DMS153 treated with DMSO at 0.1 percent for 48 hours (cell line): ENCODE data around the gene AHSA1.

ENCODE experiments used
- DNase-seq: peaks from one replicate; lab custom pipeline; 2025; ENCODE audit not compliant: unreplicated experiment; lab: John Stamatoyannopoulos, UW

The AHSA1 gene

GRCh38 chr14:77470224-77470870, 12.5 kb downstream of the AHSA1 start:
- no peak for DNase-seq

- DNase-seq = no peak
Measured at GRCh38 chr14:77473921-77474320, 16.0 kb downstream of the AHSA1 start.

- DNase-seq = no peak
Measured at GRCh38 chr14:77474479-77475177, 16.7 kb downstream of the AHSA1 start.

- no peak for DNase-seq
Measured at GRCh38 chr14:77475432-77476115, 17.7 kb downstream of the AHSA1 start.

GRCh38 chr14:77478029-77478428, 20.1 kb downstream of the AHSA1 start:
- no peak for DNase-seq

DNA sequence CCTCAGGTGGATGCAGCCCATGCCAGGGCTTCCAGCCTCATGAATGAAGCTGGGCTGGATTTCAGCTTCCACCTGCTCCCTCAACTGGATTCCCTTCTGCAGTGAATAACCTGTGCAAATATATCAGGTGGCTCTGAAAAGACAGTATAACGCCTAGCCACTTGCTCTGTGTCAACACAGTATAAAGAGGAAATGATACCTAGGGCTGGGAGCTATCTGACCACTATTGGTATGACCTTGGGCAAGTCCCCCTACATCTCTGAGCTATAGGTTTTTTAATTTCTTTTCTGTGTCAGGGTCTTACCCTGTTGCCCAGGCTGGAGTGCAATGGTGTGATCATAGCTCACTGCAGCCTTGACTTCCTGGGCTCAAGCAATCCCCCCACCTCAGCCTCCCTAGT, 20.9 kb downstream of the AHSA1 start:
- no peak for DNase-seq

- no peak for DNase-seq
Measured at GRCh38 chr14:77482422-77482821, 24.5 kb downstream of the AHSA1 start.

- no peak for DNase-seq
Measured at GRCh38 chr14:77485256-77485655, 27.4 kb downstream of the AHSA1 start.

DNA sequence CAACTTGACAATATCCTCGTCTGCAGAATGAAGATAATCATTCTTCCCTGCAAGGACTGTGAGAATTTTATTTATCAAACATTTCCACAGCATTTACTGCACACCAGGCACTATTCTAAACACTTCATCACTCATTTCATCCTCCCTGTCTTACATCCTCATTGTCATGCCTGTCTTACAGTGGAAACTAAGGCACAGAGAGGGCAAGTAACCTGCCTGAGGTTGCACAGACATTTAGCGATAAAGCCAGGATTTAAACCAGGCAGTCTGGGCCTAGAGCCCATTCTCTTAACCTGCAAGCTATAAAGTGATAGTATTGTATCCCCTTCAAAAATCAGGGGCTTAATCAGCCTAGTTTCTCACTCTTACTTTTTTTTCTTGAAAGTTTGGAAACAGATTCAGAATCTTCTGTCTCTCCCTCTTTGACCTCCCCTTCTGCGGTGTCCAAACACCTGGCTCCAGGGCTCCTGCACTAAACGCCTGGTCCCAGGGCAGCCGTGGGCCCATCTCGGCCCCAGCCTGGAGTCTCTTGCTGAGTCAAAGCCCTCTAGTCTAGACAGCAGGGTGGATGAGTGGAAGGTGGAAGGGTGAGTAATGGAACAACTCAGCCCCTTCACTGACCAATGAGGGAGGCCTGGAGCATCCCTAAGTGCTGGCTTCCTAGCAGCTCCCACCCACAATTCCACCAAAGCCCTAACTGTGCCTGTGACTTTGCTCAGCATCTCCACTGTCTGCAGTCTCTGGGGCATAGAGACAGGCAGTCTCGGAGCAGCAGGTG, 28.2 kb downstream of the AHSA1 start:
- DNase-seq = no peak

- DNase-seq = no peak
Measured at GRCh38 chr14:77488558-77488957, 30.7 kb downstream of the AHSA1 start.

DNA sequence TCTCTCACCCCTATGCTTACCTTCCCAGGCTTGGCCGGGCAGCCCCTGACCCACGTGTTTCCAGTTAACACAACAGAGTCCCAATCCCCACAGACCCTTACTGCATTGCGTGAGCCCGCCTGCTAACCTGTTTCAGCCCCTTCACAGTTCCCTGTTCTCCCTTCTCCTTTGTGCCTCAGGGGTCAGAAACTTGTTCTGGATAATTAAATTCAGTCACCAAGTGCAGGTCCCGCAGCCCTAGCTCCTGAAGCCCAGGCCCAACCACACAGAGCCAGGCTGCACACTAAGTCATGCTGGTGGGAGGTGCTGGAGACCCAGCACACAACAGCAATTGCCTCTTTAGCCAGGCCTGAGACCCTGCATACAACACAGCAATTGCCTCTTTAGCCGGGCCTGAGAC, 31.1 kb downstream of the AHSA1 start:
- no peak for DNase-seq

DNA sequence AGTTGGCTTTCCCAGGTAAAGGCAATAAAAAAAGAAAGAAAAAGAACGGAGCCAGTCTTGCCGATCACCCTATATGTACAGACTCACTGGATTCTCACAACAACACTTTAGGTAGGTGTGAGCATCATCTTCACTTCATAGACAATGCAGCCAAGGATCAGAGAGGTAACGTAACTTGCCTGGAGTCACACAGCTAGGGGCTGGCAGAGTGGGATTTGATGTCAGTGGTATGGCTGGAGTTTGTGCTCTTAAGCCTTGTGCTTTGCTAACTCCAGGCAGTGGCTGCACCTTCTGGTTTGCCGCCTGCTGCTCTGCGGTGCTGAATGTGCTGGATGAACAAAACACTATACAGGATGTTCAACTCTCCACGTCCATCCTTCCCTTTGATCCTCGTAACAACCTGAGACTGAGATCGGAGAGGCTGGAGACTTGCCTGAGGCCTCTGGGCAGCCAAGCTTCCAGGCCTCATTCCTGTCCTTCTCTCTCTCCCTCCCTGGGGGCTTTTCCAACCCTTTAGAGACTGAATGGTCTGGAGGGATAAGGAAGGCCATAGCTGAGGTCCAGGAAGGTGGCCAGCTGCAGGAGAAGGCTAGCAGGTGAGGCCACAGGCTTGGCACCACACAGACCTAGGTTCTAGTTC, 32.6 kb downstream of the AHSA1 start:
- DNase-seq = no peak

DNA sequence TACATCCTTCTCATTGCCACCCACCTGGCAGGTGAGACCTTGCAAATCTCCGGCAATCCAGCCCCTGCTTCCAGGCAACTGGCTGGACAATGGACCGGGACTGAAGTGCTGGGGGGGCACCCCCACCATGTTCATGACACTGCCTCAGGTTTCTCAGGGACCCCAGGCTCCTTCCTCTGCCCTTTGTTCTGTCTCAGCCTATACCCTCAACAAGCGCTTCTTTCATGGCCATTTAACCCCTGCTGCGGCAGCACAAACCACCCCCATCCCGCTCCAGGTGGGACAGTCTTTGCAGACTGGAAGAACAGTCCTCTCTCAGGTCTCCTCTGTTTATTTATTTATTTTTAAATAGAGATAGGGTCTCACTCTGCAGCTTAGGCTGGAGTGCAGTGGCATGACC, 33.2 kb downstream of the AHSA1 start:
- no peak for DNase-seq

DNA sequence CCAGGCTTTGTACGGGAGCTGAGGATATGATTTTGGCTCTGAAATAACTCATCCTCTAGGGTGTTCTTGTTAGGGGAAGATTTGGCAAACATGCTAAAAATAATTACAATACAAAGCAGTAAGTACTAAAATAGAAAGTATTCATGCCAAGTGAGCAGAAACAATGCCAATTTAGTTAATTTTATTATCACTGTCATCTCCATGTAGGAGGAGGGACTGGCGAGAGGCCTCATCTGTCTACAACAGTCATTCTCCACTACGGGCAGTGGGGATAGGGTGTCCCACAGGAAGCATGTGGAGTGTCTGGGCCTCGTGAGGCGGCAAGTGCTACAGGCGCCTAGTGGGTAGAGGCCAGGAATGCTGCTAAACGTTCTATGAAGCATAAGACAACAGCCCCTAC, 37.4 kb downstream of the AHSA1 start:
- no peak for DNase-seq

DNA sequence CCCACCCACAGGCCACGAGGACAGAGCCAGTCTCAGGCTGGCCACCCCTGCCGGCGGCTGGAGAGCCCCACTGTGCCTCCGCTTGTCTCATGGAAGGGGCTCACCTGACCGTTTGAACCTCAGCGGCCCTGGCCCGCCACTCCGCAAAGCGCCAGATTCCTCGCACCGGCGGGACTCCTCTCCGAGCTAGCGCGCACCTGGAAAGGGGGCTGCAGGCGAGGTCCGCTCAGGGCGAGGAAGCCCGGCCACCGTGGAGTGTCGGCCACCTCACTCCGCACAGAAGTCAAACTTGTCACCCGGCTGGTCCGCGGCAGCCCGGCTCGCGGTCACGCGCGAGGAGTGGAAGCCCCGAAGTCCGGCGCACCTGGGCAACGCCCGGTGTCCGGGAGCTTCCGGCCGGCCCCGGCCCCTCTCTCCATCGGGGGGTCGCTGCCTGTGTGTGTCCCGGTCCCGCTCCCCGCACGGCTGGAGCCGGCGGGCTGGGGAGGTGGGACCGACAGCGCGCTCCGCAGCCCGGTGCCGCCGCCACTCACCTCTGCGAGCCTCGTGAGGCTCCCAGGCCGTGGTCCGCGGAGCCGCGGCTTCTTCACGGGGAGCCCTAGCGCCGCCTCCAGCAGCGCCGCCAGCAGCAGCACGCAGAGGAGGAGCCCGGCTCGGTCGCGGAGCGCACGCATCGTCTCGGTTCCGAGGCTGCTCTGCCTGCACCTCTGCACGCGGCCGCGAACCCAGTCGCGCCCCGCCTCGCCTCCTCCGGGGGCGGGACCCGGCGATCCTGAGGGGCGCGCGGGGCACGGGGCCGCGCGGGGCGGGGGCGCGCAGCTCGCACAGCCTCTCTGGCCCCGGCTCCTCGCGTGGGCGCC, 40.5 kb downstream of the AHSA1 start, which contains the start of gene ISM2:
ISM2 (minus strand) TSS at position 697 of the 860 bp plus-strand sequence; CDS start at position 674, 23 bp downstream.
- no peak for DNase-seq

DNA sequence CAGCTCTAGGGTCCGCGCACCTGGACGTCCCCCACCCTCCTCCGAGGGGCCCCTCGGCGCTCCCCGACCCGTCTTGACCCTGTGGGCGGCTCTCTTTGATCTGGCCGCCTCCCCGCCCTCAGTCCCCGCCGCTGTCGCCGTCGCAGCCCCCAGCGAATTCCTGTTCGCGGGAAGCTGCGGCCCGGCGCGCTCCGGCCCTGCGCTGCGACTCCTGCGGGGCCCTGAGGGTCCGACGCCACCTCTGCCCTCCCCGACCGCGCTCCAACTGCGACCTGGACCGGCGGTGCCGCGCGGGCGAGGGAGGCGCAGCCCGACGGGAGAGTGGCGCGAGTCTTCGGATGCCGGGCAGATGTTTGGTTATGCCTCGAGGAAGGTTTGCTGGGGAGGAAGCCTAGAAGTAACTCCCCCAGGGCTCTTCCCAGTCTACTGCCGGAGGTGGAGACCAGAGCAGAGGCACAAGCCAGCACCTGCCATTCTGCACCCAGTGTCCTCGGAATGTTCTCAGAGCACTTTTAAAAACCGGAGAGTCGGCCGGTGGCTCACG, 41.2 kb downstream of the AHSA1 start:
- peak; percentile 21 for DNase-seq

- DNase-seq = no peak
Measured at GRCh38 chr14:77502109-77502782, 44.4 kb downstream of the AHSA1 start.

GRCh38 chr14:77503138-77503537, 45.2 kb downstream of the AHSA1 start:
- DNase-seq = no peak

- no peak for DNase-seq
Measured at GRCh38 chr14:77505031-77505430, 47.1 kb downstream of the AHSA1 start.
